H1 (cell line): ENCODE measurements around the gene TMCC3. TPM values are rescaled to one million over a fixed set of nuclear protein-coding genes. Genes with fewer than 3 reads are reported as not detected.

ENCODE experiments used
- EZH2 ChIP-seq: fragments of 200-600 bp; sonication (generic); IDR thresholded peaks from 2 replicates; pipeline ENCODE4 v1.7.1; 2012; ENCODE audit warnings: low read depth, mild to moderate bottlenecking, moderate library complexity, low read length, inconsistent platforms; ENCODE audit not compliant: severe bottlenecking
- PHF8 ChIP-seq: fragments of 200-600 bp; sonication (generic); conservative IDR thresholded peaks from 2 replicates; pipeline ENCODE4 v1.7.1; 2012; ENCODE audit warnings: low read depth, mild to moderate bottlenecking, inconsistent platforms, low read length, moderate library complexity
- polyA plus RNA-seq, 7 experiments: library from polyadenylated mRNA; depleted of rRNA in 3 of 7; stranded (reverse) in 5 of 7; unstranded in 2 of 7; fragments of >200 nt in 5 of 7; fragments of 200-250 nt in 2 of 7; gene quantifications; 1 replicate in 5 of 7; 2 replicates in 1 of 7; 4 replicates in 1 of 7; pipeline versions ENCODE4 v1.2.1 to v1.2.3, GENCODE V29; 2011 to 2013; ENCODE audit warnings: missing spikeins in 2 of 7, mixed read lengths in 2 of 7
- total RNA-seq: library from RNA; stranded (reverse); fragmentation: NEBNext Ultra II Directional; extraction: Animal tissue kit (Norgen Biotek cat#: 25700); gene quantifications from 2 replicates; pipeline ENCODE4 v1.2.1, GENCODE V29; 2021
- TF ChIP-seq, protein P1 (sequence below): IDR thresholded peaks from 2 replicates; pipeline ENCODE4 v1.6.1; 2012; ENCODE audit warnings: low read length, inconsistent platforms

The TMCC3 gene
- total and polyA plus RNA-seq, 2 of the 8 experiments (the other 6 are each of a cell fraction or from before 2014, with no cell fraction given) = 1.7 to 4.1 TPM

DNA sequence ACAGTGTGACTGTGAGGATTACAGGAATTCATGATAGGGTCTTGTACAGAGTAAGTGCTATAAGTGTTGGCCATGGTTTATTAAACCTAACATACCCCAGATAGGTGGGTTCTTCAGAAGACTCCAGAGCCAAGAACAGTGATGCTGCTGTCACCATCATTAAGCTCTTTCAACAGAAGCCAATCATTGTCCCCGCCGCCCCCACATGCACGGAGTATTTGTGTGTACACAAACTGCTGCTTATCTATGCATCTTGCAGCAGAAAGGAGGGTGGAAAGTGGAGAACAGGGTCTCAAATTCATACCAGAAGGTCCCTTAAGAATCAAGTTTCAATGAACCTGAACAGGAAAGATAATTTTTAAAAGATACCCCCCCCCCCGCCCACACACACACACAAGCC, 51.2 kb downstream of the TMCC3 start (continued):
- TF ChIP-seq, protein P1, sequence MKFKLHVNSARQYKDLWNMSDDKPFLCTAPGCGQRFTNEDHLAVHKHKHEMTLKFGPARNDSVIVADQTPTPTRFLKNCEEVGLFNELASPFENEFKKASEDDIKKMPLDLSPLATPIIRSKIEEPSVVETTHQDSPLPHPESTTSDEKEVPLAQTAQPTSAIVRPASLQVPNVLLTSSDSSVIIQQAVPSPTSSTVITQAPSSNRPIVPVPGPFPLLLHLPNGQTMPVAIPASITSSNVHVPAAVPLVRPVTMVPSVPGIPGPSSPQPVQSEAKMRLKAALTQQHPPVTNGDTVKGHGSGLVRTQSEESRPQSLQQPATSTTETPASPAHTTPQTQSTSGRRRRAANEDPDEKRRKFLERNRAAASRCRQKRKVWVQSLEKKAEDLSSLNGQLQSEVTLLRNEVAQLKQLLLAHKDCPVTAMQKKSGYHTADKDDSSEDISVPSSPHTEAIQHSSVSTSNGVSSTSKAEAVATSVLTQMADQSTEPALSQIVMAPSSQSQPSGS = no peak
- TF ChIP-seq EZH2 (no peak), PHF8 (no peak)
